HG03135 (cell line): ENCODE measurements around the gene C19orf38.
"Not testable (repeated sequence)": the region's sequence is repeated elsewhere in the genome, so short reads cannot be mapped to it uniquely, and the experiment has no call there.

Experiments
- ATAC-seq: cut with Tn5 transposase; IDR thresholded peaks from one replicate; pipeline ENCODE4 v1.9.1; 2021; ENCODE audit warnings: mild to moderate bottlenecking, moderate library complexity; ENCODE audit not compliant: unreplicated experiment

Gene C19orf38

DNA sequence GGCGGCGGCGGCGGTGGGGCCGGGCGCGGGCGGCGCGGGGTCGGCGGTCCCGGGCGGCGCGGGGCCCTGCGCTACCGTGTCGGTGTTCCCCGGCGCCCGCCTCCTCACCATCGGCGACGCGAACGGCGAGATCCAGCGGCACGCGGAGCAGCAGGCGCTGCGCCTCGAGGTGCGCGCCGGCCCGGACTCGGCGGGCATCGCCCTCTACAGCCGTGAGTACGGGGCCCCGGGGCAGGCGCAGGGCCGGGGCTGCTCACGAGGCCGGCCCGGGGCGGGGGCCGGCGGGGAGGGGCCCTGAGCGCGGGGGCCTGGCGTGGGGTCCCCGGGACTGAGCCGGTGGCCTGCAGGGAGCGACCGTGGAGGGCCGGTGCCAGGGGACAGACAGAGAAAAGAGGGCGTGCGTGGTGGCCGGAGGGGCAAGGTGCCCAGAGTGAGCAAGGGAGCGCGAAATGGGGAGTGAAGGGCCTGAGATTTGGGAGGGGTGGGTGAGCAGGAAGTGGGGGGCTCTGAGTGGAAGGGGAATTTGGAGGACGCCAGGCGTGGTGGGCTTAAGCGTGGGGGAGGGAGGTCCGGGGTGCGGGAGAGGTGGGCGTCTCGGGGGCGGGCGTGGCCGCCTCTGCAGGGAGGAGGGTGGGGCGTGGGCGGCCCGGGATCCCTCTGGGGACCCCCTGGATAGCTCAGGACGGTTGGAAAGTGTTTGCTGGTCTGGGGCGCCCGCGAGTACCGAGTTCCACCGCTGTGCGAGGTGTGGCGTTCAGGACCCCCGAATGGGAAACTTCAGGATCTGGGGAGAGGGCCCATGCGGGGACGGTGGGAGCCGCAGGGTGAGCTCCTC lies 23.7 kb downstream of the C19orf38 start:
- peak; percentile 7 for ATAC-seq

DNA sequence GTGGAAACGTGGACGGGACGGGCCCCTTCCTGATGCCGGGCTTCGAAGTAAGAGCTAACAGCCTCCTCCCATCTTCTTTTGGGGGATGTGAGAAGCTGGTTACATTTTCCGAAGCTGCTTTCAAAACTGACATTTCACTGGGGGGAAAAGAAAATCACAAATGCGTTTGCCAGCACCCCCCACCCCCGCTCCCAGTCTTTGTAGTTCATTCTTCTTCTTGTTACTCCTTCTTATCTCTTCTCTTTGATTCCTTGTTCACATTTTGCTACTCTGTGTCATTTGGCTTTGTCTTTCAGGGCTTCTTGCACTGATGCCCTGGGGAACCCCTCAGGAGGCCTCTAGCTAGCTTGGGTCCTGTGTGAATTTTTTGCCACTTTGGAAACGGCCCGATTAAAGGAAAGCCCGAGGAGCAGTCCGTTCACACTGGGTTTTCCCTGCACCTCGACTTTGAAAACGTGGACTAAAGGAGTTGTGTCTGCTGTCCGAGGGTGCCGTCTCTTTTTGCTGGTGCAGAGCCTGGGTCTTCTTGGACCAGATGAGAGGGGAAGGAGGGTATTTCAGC lies 24.4 kb downstream of the C19orf38 start:
- ATAC-seq: no peak

DNA sequence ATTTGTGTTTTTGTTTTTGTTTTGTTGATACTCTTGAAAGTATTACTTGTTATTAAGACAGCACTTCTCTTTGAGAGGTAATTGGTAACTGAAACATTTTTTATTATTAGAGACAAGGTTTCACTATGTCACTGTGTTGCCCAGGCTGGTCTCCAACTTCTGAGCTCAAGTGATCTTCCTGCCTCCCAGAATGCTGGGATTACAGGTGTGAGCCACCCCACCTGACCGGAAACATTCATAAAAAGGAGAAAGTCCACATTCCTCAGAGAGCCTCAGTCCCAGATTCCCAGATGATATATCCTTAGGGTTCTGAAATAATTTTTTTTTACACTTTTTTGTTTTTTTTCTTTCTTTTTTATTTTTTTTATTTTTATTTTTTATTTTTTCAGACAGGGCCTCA lies 25.8 kb downstream of the C19orf38 start:
- ATAC-seq: no peak

DNA sequence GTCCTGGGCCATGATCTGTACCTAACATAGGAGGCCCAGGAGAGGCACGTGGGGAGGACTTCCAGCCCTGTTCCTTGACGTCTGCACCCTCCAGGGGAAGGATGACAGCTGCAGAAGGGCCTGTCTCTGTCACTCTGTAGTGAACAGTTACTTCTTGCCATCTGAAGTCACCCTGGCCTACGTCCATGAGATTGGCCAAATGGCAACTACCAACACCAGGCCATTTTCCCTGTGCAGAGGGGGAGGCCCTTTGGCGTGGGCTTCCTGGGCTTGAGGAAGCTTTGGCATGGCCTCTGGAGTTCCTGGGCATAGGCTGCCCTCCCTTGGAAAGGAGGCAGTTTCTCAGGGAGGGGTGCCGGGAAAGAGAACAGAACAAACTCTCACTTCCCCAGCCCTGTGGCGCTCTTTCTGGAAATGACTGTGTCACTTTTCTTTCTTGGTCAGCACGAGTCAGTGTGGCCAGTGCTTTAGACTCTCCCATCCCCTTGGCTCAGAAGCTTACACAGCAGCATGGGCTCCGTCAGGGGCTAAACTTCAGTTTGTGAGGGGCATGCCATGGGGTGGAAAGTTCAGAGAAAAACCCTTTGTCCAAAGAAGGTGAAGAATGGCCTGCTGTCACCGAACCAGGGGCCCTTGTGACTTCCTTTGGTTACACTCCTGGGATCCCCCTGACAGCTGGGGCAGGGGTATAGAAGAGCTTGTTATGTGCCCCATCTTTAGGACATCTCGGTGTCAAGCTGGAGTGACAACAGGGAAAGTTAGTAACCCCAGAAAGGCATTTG lies 28.4 kb downstream of the C19orf38 start:
- ATAC-seq: peak; percentile 44

DNA sequence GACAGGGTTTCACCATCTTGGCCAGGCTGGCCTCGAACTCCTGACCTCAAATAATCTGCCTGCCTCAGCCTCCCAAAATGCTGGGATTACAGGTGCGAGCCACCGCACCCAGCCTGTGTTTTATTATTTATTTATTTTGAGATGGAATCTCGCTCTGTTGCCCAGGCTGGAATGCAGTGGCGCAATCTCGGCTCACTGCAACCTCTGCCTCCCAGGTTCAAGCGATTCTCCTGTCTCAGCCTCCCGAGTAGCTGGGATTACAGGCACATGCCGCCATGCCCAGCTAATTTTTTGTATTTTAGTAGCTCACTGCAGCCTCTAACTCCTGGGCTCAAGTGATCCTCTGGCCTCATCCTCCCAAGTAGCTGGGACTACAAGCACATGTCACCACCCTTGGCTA lies 29.4 kb downstream of the C19orf38 start:
- ATAC-seq: not testable (repeated sequence)

DNA sequence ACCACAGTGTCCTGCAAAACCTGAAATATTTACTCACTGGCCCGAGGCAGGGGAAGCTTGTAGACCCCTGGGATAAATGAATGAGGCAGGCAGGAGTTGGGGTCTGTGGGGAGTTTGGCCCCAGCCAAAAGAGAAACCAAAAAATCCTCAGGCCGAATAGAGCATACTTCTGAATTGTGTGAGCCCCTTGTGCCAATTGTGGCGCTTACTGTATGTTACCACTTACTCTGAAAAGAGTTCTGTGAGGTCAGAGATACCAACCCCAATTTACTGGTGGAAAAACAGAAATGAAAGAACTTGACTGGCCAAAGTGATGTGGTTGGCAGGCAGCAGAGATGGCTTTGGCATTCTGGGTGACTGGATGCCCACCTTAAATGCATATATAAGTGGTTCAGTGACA lies 30.0 kb downstream of the C19orf38 start:
- ATAC-seq: no peak

DNA sequence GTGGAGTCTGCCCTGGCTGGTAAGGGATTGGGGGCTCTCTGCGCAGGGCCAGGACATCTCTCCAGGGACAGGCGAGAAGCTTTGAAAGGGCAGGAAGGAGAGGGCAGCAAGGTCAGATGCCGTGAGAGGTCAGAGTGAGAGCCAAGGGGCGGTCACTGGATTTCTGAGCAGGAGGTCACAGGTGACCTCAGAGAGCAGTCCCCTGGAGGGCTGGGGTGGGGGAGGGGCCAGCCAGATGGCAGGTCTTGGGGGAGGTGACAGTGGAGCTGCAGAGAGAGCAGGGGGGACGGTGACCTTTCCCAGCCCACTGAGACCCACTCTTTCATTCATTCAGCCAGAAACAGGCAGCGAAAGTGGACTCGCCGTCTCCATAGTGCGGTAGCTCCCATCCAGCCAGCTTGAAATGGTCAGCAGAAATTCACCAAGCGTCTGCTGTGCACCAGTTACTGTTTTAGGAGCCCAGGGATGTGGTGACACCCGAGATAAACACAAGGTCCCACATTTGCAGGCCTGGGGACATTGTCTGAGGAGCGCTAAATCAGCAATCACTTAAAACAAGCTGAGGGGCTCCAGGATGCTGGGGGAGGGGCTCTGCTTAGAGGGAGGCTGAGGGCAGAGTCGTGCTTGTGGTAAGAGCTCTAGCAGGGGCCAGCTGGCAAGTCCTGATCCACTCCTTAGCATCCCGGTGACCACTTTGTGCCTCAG lies 33.3 kb downstream of the C19orf38 start:
- ATAC-seq: no peak

DNA sequence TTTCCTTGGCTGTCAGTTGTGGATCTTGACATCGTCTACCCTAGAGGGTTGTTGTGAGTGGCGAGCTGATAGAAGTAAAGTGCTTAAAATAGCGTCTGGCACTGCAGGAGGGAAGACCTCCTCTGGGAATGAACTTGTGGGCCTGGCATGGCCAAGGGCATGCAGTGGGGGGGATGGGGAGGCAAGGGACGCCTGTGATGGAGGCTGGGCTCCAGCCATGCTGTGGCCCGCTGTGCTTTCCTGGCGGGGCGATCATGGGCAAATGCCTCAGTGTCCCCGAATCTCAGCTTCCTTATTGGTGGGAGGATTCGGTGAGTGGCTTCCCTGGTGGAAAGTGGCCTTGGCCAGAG lies 33.9 kb downstream of the C19orf38 start:
- no peak for ATAC-seq

DNA sequence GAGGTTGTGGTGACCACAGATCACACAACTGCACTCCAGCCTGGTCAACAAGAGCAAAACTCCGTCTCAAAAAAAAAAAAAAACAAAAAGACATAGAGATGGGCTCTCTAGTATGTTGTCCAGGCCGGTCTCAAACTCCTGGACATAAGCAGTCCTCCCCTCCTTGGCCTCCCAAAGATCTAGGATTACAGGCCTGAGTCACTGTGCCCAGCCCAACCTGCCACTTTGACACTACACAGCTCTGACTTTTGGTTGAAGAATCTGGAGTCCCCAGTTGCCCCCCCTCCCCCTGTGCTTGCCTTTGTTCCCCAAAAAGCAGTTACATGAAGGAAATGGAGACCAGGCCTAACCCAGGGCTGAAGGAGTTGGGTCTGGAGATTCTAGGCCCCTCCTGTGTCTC lies 36.1 kb downstream of the C19orf38 start:
- no peak for ATAC-seq

DNA sequence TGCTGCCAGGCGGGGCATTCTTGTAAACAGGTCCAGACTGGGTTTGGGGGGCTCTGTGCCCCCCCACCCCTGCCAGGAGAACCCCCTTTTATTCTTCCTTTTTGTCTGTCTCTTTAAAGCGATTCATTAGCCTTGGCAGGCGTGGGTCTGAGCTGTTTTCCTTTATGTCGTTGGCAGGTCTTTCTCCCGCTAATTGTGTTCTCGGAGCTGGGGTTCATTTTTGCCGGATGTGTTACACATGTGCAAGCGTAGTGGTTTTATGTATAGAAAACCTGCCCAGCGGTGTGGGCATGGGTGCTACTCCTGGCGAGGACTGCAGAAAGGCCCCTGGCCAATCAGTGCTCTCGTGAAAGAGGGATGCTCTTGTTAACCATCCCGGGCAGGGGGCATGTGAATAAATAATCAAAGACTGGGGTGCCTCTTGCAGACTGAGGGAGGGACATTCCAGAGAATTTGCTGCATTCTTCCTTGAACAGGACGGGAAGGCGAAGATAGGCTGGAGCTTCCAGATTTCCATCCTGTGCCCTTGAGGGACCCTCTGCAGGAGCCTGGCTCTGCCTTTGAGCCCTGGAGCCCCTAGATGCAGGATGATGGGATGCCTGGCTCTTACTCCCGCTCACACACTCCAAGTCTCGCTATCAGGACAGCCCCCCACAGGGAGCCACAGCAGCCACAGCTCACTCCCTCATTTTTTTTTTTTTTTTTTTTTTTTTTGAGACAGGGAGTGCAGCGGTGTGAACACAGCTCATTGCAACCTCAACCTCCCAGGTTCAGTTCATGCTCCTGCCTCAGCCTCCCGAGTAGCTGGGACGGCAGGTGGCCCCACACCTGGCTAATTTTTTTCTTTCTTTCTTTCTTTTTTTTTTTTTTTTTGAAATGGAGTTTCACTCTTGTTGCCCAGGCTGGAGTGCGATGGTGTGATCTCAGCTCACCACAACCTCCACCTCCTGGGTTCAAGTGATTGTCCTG lies 37.3 kb downstream of the C19orf38 start:
- no peak for ATAC-seq

DNA sequence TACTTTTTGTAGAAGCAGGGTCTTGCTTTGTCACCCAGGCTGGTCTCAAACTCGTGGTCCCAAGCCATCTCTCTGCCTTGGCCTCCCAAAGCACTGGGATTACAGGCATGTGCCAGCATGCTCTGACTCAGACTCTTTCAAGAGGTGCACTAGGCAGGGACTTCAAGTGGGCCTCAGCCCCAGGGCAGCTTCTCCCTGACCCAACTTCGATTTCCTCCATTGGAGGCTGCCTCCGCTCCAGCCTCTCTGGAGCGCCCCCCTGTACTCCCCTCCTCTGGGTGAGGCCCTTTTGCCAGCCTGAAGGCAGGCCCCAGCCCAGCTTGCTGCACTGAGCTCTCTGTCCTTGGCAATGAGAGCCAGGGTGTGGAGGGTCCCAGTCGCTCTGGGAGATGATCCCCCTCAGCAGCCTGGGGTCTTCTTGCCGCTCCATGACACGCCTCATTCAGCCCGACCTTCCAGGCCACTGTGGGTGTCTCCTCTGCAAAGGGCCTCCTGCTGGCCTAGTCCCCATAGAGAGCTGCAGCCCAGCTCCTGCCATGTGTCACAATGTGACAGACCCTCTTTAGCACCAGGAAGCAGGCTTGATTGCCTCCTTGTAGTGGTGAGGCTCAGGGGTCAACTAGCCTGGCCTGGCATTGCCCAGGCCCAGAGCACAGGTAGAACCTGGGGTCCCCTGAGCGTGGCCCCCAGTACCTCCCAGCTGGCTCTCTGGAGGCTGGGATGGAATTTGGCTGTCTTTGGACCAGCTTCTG lies 39.6 kb downstream of the C19orf38 start:
- ATAC-seq: no peak

DNA sequence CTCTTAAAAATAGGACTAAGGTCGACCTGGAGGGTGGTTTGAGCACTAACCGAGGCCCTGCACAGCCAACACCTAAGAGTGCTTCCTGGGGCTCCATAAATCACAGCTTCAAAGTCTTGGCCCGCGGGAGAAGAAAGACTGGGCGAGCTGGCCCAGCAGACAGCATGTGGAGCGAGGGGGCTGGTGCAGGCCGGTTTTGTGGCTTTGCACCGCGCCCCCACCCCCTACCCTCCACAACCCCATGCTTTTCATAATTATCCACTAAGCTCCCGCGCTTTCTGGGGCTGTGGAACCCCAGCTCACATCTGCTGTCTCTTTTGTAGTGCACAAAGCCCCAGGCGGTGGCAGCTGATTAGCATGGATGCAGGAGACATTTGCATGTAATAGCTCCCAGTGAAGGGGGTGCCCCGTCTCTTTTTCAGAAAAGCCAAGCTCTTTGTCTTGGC lies 40.2 kb downstream of the C19orf38 start:
- ATAC-seq: no peak

DNA sequence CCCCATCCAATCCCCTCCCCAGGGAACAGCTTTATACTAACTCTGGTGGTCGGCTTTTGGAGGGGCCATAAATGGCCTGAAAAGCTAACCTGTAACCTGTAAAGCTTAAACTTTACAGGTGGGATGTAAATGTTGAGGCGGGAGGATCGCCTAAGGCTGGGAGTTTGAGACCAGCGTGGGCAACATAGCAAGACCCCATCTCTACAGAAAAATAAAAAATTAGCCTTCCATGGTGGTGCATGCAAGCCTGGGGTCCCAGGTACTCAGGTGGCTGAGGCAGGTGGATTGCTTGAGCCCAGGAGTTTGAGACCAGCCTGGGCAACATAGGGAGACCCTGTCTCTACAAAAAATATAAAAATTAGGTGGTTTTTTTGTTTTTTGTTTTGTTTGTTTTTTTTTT lies 41.7 kb downstream of the C19orf38 start:
- ATAC-seq: no peak

DNA sequence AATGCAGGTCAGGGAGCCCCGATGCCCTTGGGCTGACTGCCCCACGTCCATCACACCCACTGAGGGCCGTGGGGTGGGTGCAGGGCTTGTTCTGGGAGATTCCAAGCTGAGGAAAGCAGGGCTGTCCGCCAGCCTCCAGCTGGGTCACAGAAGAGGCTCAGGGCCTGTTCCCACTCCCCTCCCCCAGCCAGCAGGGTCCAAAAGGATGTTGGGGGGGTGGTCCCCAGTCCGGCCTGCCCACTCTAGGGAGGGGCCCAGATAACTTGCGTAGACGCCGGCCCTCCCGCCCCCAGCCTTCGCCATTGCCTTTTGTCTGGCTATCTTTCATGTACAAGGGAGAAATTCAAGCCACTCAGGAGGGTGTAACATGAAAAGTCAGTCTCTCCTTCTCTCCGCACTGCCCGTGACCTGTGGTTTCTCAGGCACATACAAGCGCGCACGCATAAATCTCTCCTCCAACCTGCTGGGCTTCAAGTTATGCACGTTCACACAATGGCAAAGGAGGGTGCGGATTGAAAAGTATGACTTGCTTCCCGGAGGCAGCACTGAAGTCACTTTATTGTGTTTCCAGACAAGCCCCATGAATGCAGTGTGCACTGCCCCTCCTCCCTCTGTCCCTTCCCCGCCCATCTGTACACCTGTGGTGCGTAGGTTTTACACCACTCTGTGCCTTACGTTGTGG lies 43.3 kb downstream of the C19orf38 start:
- no peak for ATAC-seq

DNA sequence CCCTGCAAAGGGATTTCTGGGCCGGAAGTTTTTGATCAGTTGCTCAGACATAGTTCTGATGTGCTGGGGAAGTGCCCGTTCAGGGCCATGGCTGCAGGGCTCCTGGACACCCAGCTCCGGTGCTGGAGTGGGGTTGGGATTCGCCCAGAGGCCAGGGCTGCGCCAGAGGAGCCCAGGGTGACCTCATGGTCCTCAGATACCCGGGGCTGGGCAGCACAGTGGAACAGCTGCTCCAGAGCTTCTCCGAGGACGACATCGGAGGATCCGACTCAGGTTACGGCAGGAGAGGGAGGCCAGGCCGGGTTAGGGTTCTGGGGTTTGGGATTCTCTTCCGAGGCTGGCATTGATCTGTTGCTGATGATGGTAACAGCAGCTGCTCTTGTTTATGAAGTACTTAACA lies 44.0 kb downstream of the C19orf38 start:
- no peak for ATAC-seq

DNA sequence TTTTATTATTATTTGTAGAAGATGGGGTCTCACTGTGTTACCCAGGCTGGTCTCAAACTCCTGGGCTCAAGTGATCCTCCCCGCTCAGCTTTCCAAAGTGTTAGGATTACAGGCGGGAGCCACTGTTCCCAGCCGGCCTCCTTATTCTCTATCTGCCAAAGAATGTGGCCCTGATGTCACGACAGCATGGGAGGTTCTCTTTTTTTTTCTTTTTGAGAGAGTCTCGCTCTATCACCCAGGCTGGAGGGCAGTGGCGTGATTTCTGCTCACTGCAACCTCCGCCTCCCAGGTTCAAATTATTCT lies 46.6 kb downstream of the C19orf38 start:
- ATAC-seq: no peak

DNA sequence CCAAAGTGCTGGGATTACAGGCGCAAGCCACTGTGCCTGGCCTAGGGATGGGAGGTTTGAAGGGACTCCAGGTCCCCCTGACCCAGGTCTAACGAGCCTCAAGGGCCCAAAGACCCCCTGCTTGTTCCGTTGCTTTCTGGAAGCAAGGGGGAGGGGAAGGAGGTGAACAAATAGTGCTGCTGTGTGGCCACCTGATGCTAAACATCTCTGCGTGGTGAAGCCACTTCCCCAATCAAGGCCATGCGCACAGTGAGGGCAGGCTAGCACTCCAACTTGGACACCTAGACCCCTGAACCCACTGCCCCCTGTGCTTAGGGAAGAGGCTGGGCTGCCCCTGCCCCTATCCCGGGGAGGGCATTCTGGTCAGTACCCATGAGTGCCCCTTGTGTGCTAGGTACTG lies 47.1 kb downstream of the C19orf38 start:
- no peak for ATAC-seq

DNA sequence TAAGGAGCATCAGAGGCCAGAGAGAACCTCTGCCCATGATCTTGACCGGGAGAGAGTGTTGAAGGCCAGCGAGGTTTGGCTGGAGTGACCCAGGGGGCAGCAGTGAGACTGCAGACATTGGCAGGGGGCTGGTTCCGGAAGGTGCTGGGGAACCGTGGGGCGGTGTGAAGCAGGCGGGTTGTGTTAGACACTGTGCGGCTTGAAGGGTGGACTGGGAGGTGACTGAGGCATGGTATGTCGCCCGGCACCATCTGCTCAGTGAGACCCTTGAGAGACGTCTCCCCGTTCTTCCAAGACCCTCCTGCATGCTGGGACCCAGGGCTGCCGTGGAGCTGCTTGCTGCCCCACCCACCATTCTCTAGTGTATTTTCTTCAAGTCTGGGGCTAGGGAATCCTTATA lies 47.7 kb downstream of the C19orf38 start:
- no peak for ATAC-seq

DNA sequence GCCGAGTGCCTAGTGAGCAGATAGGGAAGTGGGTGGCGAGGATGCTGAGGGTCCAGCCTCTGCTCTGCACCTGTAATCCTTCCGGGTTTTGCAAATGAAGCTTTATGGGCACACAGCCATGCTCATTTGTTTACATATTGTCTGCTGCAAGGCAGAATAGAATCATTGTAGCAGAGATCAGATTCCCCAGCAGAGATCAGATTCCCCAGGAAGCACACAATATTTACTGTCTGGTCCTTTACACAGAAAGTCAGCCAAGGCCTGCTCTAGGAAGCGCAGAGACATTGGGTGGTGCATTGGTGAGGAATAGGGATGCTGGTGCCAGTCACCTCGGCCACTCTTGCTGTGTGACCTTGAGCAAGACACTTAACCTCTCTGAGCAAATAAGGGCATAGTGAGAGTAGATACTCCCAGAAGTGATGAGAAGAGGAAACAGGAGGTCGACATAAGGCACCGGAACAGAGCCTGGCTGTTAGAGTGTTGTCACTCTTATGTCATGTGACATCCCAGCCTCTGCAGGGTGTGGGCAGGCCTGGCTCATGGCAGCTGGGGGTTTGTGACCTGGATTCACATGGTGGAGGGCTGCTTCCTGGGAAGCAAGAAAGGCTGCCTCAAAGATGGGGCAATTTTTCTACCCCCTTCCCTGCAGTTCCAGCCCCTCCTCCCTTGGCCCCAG lies 48.8 kb downstream of the C19orf38 start:
- ATAC-seq: no peak
